ENCODE data around the gene SMIM20.

SMIM20 gene

GRCh38 chr4:25878676-25879075 is 35.3 kb upstream of the SMIM20 start:
- Histone ChIP-seq H3K4me2 (ENCODE audit: low read depth, low read length, poor library complexity, severe bottlenecking) (no peak overlapping the region), H4K20me1 (ENCODE audit: insufficient read depth, low read length, poor library complexity, severe bottlenecking) (no peaks in the 10 kb centered on the region), H3K9me2 (replicated peaks; ENCODE audit: low read depth, low read length) (no peaks in the 10 kb centered on the region), H3K36me3 (ENCODE audit: insufficient read depth, low read length) (no peaks in the 10 kb centered on the region), H2AFZ (ENCODE audit: low read length) (no peak overlapping the region), H3K4me3 (ENCODE audit: low read length, poor library complexity, severe bottlenecking) (no peak overlapping the region), H3K9me3 (ENCODE audit: insufficient read depth, low read depth, low read length) (no peaks in the 10 kb centered on the region), H3F3A (ENCODE audit: low read depth) (no peaks in the 10 kb centered on the region), H3K4me1 (ENCODE audit: insufficient read depth, low read length, poor library complexity, severe bottlenecking) (no peaks in the 10 kb centered on the region), H3K79me2 (ENCODE audit: insufficient read depth, low read length) (no peaks in the 10 kb centered on the region), H3K27me3 (ENCODE audit: insufficient read depth, low read length, poor library complexity, severe bottlenecking) (no peaks in the 10 kb centered on the region), H3K9ac (ENCODE audit: low read depth, low read length, poor library complexity, severe bottlenecking) (no peak overlapping the region)
- TF ChIP-seq CTCF (conservative IDR thresholded peaks at IDR 0.05; ENCODE audit: low read length) (no peak), EZH2phosphoT487 (IDR thresholded peaks at IDR 0.05; ENCODE audit: borderline replicate concordance) (no peak)

- no peaks in the 10 kb centered on the region for H3K36me3 ChIP-seq (ENCODE audit: insufficient read depth, low read length)
- H3K79me2 ChIP-seq (ENCODE audit: insufficient read depth, low read length): no peaks in the 10 kb centered on the region
- no peaks in the 10 kb centered on the region for H3K9me3 ChIP-seq (ENCODE audit: insufficient read depth, low read depth, low read length)
- no peaks in the 10 kb centered on the region for H3K27me3 ChIP-seq (ENCODE audit: insufficient read depth, low read length, poor library complexity, severe bottlenecking)
- H3K9ac ChIP-seq (ENCODE audit: low read depth, low read length, poor library complexity, severe bottlenecking): no peak overlapping the region
- no peak overlapping the region for H3K4me2 ChIP-seq (ENCODE audit: low read depth, low read length, poor library complexity, severe bottlenecking)
- no peak overlapping the region for H3K4me3 ChIP-seq (ENCODE audit: low read length, poor library complexity, severe bottlenecking)
- H3K4me1 ChIP-seq (ENCODE audit: insufficient read depth, low read length, poor library complexity, severe bottlenecking): no peaks in the 10 kb centered on the region
- H3K9me2 ChIP-seq (replicated peaks; ENCODE audit: low read depth, low read length): no peaks in the 10 kb centered on the region
- H2AFZ ChIP-seq (ENCODE audit: low read length): no peak overlapping the region
- H4K20me1 ChIP-seq (ENCODE audit: insufficient read depth, low read length, poor library complexity, severe bottlenecking): no peaks in the 10 kb centered on the region
- TF ChIP-seq CTCF (conservative IDR thresholded peaks at IDR 0.05; ENCODE audit: low read length) (no peak), EZH2phosphoT487 (IDR thresholded peaks at IDR 0.05; ENCODE audit: borderline replicate concordance) (no peak)
- no peaks in the 10 kb centered on the region for H3F3A ChIP-seq (ENCODE audit: low read depth)
Observed at GRCh38 chr4:25879091-25879584, 34.9 kb upstream of the SMIM20 start.

DNA sequence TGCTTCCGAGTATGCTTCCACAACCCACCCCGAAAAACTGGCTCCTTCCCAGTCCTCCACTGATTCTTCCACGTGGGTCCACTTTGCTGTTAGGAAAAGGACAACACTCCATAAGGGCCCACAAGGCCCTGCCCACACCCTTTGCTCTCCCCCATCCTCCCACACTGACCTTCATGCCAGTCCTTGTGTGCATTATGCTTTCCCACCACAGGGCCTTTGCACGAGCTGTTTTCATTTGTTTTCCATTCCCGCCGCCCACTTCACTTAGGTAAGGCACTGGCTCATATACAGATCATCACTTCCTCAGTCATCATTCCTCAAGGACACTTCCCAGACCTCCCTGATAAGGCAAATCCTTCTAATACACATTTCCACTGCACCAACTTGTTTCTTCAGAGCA is 34.4 kb upstream of the SMIM20 start:
- Histone ChIP-seq H3K9ac (ENCODE audit: low read depth, low read length, poor library complexity, severe bottlenecking) (no peak overlapping the region), H3K36me3 (ENCODE audit: insufficient read depth, low read length) (no peaks in the 10 kb centered on the region), H3K4me1 (ENCODE audit: insufficient read depth, low read length, poor library complexity, severe bottlenecking) (no peaks in the 10 kb centered on the region), H4K20me1 (ENCODE audit: insufficient read depth, low read length, poor library complexity, severe bottlenecking) (no peaks in the 10 kb centered on the region), H3K79me2 (ENCODE audit: insufficient read depth, low read length) (no peaks in the 10 kb centered on the region), H2AFZ (ENCODE audit: low read length) (no peak overlapping the region), H3F3A (ENCODE audit: low read depth) (no peaks in the 10 kb centered on the region), H3K9me3 (ENCODE audit: insufficient read depth, low read depth, low read length) (no peaks in the 10 kb centered on the region), H3K4me3 (ENCODE audit: low read length, poor library complexity, severe bottlenecking) (no peak overlapping the region), H3K27me3 (ENCODE audit: insufficient read depth, low read length, poor library complexity, severe bottlenecking) (no peaks in the 10 kb centered on the region), H3K4me2 (ENCODE audit: low read depth, low read length, poor library complexity, severe bottlenecking) (no peak overlapping the region), H3K9me2 (replicated peaks; ENCODE audit: low read depth, low read length) (no peaks in the 10 kb centered on the region)
- TF ChIP-seq CTCF (conservative IDR thresholded peaks at IDR 0.05; ENCODE audit: low read length): no peak
- TF ChIP-seq EZH2phosphoT487 (IDR thresholded peaks at IDR 0.05; ENCODE audit: borderline replicate concordance): no peak
